GM10248 (cell line): ENCODE measurements around the gene UGP2.
"Not testable (repeated sequence)": the region's sequence is repeated elsewhere in the genome, so short reads cannot be mapped to it uniquely, and the experiment has no call there.

ENCODE experiments used
- CTCF ChIA-PET: fragments of 300-600 bp; sonication (Branson Sonifier 250); formaldehyde crosslinking; extraction: SDS; loops from one replicate; lab custom pipeline; 2021; ENCODE audit warnings: antibody characterized with exemption; lab: Yijun Ruan, JAX
- POLR2A ChIA-PET: fragments of 350-650 bp; sonication (Branson Sonifier 250); formaldehyde crosslinking; extraction: SDS; loops from one replicate; lab custom pipeline; 2020; ENCODE audit warnings: antibody characterized with exemption; lab: Yijun Ruan, JAX
- DNase-seq: peaks from one replicate; pipeline ENCODE4 v3.0.0; 2012; ENCODE audit errors: extremely low spot score
- CTCF ChIP-seq: IDR thresholded peaks from 2 replicates; pipeline ENCODE4 v1.5.1; 2012; ENCODE audit warnings: mild to moderate bottlenecking, low read depth; ENCODE audit errors: extremely low read depth, missing control alignments, control extremely low read depth

Gene UGP2

GRCh38 chr2:63811063-63811462, 30.6 kb upstream of the UGP2 start:
- POLR2A ChIA-PET: no interaction called here
- no peak for DNase-seq
- CTCF ChIA-PET: no interaction called here
- no peak for TF ChIP-seq CTCF

DNA sequence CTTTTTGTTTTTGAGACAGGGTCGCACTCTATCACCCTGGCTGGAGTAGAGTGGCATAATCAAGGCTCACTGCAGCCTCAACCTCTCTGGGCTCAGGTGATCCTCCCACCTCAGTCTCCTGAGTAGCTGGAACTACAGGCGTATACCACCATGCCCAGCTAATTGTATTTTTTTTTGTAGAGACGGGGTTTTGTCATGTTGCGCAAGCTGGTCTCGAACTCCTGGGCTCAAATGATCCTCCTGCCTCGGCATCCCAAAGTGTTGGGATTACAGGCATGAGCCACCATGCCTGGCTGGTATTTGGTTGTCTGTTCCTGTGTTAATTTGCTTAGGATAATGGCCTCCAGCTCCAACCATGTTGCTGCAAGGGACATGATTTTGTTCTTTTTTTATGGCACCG, 29.8 kb upstream of the UGP2 start:
- POLR2A ChIA-PET: interaction anchor here (0.7 kb wide), 1 partner anchor 1966 kb away, joined by 4 read pairs; no protein-coding TSS in a partner anchor
- DNase-seq, CTCF ChIA-PET: not testable (repeated sequence)

- no peak for DNase-seq
- POLR2A ChIA-PET: no interaction called here
- CTCF ChIA-PET: interaction anchor here (0.9 kb wide), 1 partner anchor 35 kb away, joined by 3 read pairs; no protein-coding TSS in a partner anchor
- no peak for TF ChIP-seq CTCF
These were observed 27.6 kb upstream of the UGP2 start for GRCh38 chr2:63814114-63814513.

- CTCF ChIA-PET: interaction anchor here (1.1 to 1.4 kb wide), 2 partner anchors 10 to 118 kb away, joined by 3 read pairs; no protein-coding TSS in a partner anchor
- no peak for DNase-seq
- TF ChIP-seq CTCF: no peak
- POLR2A ChIA-PET: no interaction called here
These were observed 24.3 kb upstream of the UGP2 start for GRCh38 chr2:63817382-63817781.

- no peak for DNase-seq
- ChIA-PET POLR2A (no interaction called here), CTCF (interaction anchor here (1.1 kb wide), 1 partner anchor 119 kb away, joined by 3 read pairs; no protein-coding TSS in a partner anchor)
- TF ChIP-seq CTCF: no peak
These were observed 23.4 kb upstream of the UGP2 start for GRCh38 chr2:63818271-63818670.

DNA sequence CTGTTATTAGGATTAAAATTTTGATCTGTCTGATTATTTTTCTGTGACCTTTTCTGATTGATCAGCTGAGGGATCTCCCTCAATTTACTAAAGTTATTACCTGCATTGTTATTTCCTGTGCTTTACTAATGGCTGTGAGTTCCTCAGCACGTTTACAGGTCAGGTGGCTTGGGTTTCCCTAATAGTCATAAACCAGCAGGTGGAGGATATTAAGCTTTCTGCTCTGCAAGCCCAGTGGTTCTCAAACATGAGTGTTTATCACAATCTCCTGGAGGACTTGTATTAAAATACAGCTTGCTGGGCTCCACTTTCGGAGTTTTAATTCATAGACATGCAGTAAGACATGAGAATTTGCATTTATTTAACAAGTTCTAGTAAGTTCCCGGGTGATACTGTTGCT, 22.4 kb upstream of the UGP2 start:
- CTCF ChIA-PET: interaction anchor here (1.0 to 1.2 kb wide), 2 partner anchors 10 to 13 kb away, joined by 3 read pairs; no protein-coding TSS in a partner anchor
- POLR2A ChIA-PET: interaction anchor here (0.6 kb wide), 2 partner anchors 22 to 1510 kb away, joined by 3 to 4 read pairs; partner anchors contain the start of gene UGP2
- DNase-seq: no peak
- no peak for TF ChIP-seq CTCF
